GM12878 (cell line): ENCODE data around the gene DGKQ. TPM values are rescaled to one million over a fixed set of nuclear protein-coding genes. Genes with fewer than 3 reads are reported as not detected.

Source experiments
- ATAC-seq: fragments of 200-7000 bp; cut with Tn5 transposase; 3 replicates; pipeline ENCODE4 v1.9.1; 2020; ENCODE audit warnings: mild to moderate bottlenecking, moderate library complexity
- BruUV-seq: library from RNA; stranded (reverse); fragments of 400-500 nt; replicated peaks from 2 replicates; lab custom pipeline; 2021; lab: Mats Ljungman, UMichigan
- CTCF ChIA-PET: fragments of 300-600 bp; sonication (Branson Sonifier 250); formaldehyde crosslinking; extraction: SDS; loops from one replicate; lab custom pipeline; 2021; ENCODE audit warnings: inconsistent platforms; lab: Yijun Ruan, JAX
- POLR2A ChIA-PET: fragments of 350-600 bp; formaldehyde crosslinking; extraction: SDS; loops from one replicate; lab custom pipeline; 2021; ENCODE audit warnings: inconsistent platforms; lab: Charles Lee
- RAD21 ChIA-PET: fragments of 300-600 bp; sonication (Branson Sonifier 250); formaldehyde crosslinking; loops from one replicate; lab custom pipeline; 2023; ENCODE audit warnings: antibody characterized with exemption; ENCODE audit not compliant: unreplicated experiment; lab: Charles Lee
- SMC1A ChIA-PET: fragments of 300-600 bp; sonication (Branson Sonifier 250); formaldehyde crosslinking; loops from one replicate; lab custom pipeline; 2023; ENCODE audit not compliant: unreplicated experiment, uncharacterized antibody; lab: Charles Lee
- DNase-seq: peaks from one replicate; pipeline ENCODE4 v3.0.0-alpha.2; 2011; ENCODE audit warnings: low read depth, low spot score
- FAIRE-seq: peaks from 3 replicates; lab custom pipeline; 2011; peaks lifted over from hg19 to GRCh38; lab: Jason Lieb, UNC
- H2AFZ ChIP-seq: 2 replicates; pipeline ENCODE4 v1.6.0; 2011; ENCODE audit warnings: low read depth, low read length, control low read depth; ENCODE audit not compliant: control insufficient read depth
- H3K27ac ChIP-seq: 2 replicates; pipeline ENCODE4 v1.5.1; 2011; ENCODE audit warnings: control low read depth; ENCODE audit not compliant: control insufficient read depth, insufficient read depth
- H3K27me3 ChIP-seq, 2 experiments: replicated peaks in 1 of 2; 2 replicates each; pipeline versions ENCODE4 v1.6.0 to v1.6.1; 2011; ENCODE audit warnings: low read length in 1 of 2; ENCODE audit not compliant: control insufficient read depth in 2 of 2, insufficient read depth in 2 of 2
- H3K36me3 ChIP-seq, 2 experiments: 2 replicates each; pipeline ENCODE4 v1.5.1; 2011; ENCODE audit warnings: low read length in 1 of 2; ENCODE audit not compliant: control insufficient read depth in 2 of 2, insufficient read depth in 2 of 2
- H3K4me1 ChIP-seq: 2 replicates; pipeline ENCODE4 v1.6.1; 2011; ENCODE audit warnings: mild to moderate bottlenecking, low read length, moderate library complexity, mixed read lengths; ENCODE audit not compliant: control insufficient read depth, insufficient read depth
- H3K4me2 ChIP-seq: 2 replicates; pipeline ENCODE4 v1.6.0; 2011; ENCODE audit warnings: control low read depth; ENCODE audit not compliant: control insufficient read depth, insufficient read depth
- H3K4me3 ChIP-seq: fragments of 200-600 bp; sonication (generic); 2 replicates; pipeline ENCODE4 v1.5.1; 2016
- H3K79me2 ChIP-seq: 2 replicates; pipeline ENCODE4 v1.6.0; 2011; ENCODE audit warnings: low read length; ENCODE audit not compliant: control insufficient read depth, insufficient read depth
- H3K9ac ChIP-seq: 2 replicates; pipeline ENCODE4 v1.8.0; 2011; ENCODE audit warnings: low read length, control low read depth, mixed read lengths; ENCODE audit not compliant: control insufficient read depth, insufficient read depth
- H3K9me3 ChIP-seq: replicated peaks from 3 replicates; pipeline ENCODE4 v1.5.1; 2011; ENCODE audit warnings: mild to moderate bottlenecking, low read length; ENCODE audit not compliant: control insufficient read depth, insufficient read depth
- H4K20me1 ChIP-seq: 2 replicates; pipeline ENCODE4 v1.6.0; 2011; ENCODE audit not compliant: control insufficient read depth, insufficient read depth
- ATF2 ChIP-seq: IDR thresholded peaks from 2 replicates; pipeline ENCODE4 v1.6.1; 2012; ENCODE audit warnings: low read length, inconsistent platforms
- CEBPB ChIP-seq, 2 experiments: fragments of 150-350 bp in 1 of 2; IDR thresholded peaks; 2 replicates each; pipeline ENCODE4 v1.6.1; 2012 to 2014; ENCODE audit warnings: low read depth in 2 of 2, low read length in 2 of 2, borderline replicate concordance in 1 of 2, inconsistent platforms in 1 of 2
- CHD2 ChIP-seq: IDR thresholded peaks from 2 replicates; pipeline ENCODE4 v1.6.1; 2011; ENCODE audit warnings: low read depth, low read length, improper control_type of control experiment, borderline replicate concordance
- PAX8 ChIP-seq: fragments of 450-650 bp; IDR thresholded peaks from 2 replicates; pipeline ENCODE4 v1.6.1; 2017; ENCODE audit warnings: mild to moderate bottlenecking, moderate library complexity
- POLR2AphosphoS2 ChIP-seq: IDR thresholded peaks from 2 replicates; pipeline ENCODE4 v1.6.1; 2011; ENCODE audit warnings: low read depth, mild to moderate bottlenecking, low read length, improper control_type of control experiment, moderate library complexity
- RCOR1 ChIP-seq: conservative IDR thresholded peaks from 2 replicates; pipeline ENCODE4 v1.6.1; 2012; ENCODE audit warnings: low read depth, low read length, improper control_type of control experiment
- RUNX3 ChIP-seq: IDR thresholded peaks from 2 replicates; pipeline ENCODE4 v1.6.1; 2012; ENCODE audit warnings: low read length, inconsistent platforms
- SKIL ChIP-seq: fragments of 450-650 bp; IDR thresholded peaks from 2 replicates; pipeline ENCODE4 v1.6.1; 2017; ENCODE audit warnings: mild to moderate bottlenecking, low read depth, inconsistent platforms; ENCODE audit not compliant: poor library complexity, severe bottlenecking
- STAT1 ChIP-seq: fragments of 450-650 bp; conservative IDR thresholded peaks from 2 replicates; pipeline ENCODE4 v1.6.1; 2014; ENCODE audit warnings: antibody characterized with exemption, mild to moderate bottlenecking
- WRNIP1 ChIP-seq: IDR thresholded peaks from 2 replicates; pipeline ENCODE4 v1.6.1; 2011; ENCODE audit warnings: low read depth, low read length, improper control_type of control experiment, borderline replicate concordance
- WGBS: methylation state at CpG from one replicate; pipeline ENCODE4 v1.1.6; 2016; ENCODE audit warnings: low lambda C conversion rate; ENCODE audit not compliant: insufficient replicate concordance, insufficient coverage; ENCODE audit errors: missing lambda C conversion rate; 5-methylcytosine and 5-hydroxymethylcytosine counted together
- in situ Hi-C: fragments of 300-500 bp; cut with MboI; formaldehyde crosslinking; loops from 9 replicates; pipeline ENCODE4 v1.14.3; 2018; ENCODE audit warnings: mixed read lengths
- intact Hi-C: fragments of 100-400 bp; cut with micrococcal nuclease; formaldehyde crosslinking; loops from one replicate; pipeline ENCODE4 v1.14.2; 2022; ENCODE audit not compliant: unreplicated experiment
- polyA plus RNA-seq, 11 experiments: library from polyadenylated mRNA; depleted of rRNA in 4 of 11; unstranded in 6 of 11; stranded (reverse) in 5 of 11; fragments of >200 nt; fragmentation: Nextera tagmentation in 4 of 11; fragmentation: Illumina TruSeq in 1 of 11; extraction: Ambion mirVana in 4 of 11; extraction: Trizol in 1 of 11; gene quantifications; 1 replicate in 1 of 11; 2 replicates in 10 of 11; pipeline versions ENCODE4 v1.2.1 to v1.2.3, GENCODE V29; 2011 to 2016; ENCODE audit warnings: inconsistent platforms in 2 of 11, missing spikeins in 2 of 11, low read depth in 1 of 11
- total RNA-seq, 4 experiments: library from RNA; depleted of rRNA in 3 of 4; stranded (reverse); fragments of >200 nt in 3 of 4; fragmentation: Illumina TruSeq in 1 of 4; extraction: Trizol in 1 of 4; gene quantifications; 2 replicates each; pipeline versions ENCODE4 v1.2.1 to v1.2.3, GENCODE V29; 2013 to 2021

DGKQ gene
- total and polyA plus RNA-seq, 10 of the 15 experiments (the other 5 are each of a cell fraction or from before 2014, with no cell fraction given), result 0.11 to 10.5 (median 1.4) TPM

DNA sequence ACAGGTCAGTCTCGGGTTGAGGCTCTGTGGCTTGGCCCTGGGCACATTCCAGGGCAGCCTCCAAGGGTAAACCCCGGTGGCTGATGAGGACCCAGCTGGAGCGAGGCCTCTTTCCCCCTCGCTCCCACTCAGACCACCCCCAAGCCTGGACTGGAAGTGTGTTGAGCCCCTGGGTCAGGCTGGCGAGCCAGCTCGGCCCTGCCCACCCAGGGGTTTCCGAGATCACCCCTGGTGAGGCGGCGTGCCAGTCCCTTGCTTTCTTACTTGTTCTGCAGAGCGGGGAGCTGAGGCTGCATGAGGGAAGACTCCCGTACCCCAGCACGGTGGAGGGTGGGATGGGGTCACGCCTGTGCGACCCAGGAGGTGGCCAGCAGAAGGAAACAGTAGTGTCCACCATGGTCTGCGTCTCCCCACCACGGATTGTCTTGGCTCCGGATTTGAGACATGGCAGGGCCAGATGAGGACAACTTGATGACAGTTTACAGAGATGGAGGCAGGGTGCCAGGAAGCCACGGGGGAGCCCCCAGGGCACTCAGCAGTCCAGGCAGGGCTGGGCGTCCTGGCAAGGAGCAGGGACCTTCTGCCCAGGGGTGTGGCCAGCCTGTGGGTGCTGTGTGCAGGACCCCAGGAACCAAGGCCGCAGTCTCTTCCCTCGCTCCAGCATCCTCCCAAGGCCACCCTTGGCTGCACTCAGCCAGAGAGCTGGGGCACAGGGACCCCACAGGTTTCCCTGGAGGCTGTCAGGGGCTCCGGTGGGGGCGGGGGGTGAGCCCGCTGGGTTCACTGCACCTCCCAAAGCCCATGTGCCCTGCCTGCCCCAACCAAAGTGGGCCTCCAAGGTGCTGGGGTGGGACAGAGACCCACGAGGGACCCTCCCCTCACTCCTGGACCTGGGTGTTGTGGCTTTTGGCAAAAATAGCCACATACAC lies 31.5 kb upstream of the DGKQ start:
- DNase-seq, result no peak
- Histone ChIP-seq H3K27me3 (peaks cover 0 to 2% of the 10 kb centered on the region in 2 experiments; a peak in 3 of 4 replicates), H3K4me2 (no peak overlapping the region), H3K79me2 (no peaks in the 10 kb centered on the region), H3K4me1 (peaks cover 4% of the 10 kb centered on the region; the same call in 1 of the 2 replicates), H3K9me3 (no peaks in the 10 kb centered on the region; the same call in 2 of the 3 replicates), H2AFZ (no peak overlapping the region), H4K20me1 (no peaks in the 10 kb centered on the region), H3K9ac (no peak overlapping the region), H3K4me3 (no peak overlapping the region), H3K27ac (no peak overlapping the region), H3K36me3 (no peaks in the 10 kb centered on the region)
- FAIRE-seq, result no peak
- ChIA-PET POLR2A (no interaction called here), SMC1A (no interaction called here), CTCF (interaction anchor here (0.9 kb wide), 1 partner anchor 113 kb away, joined by 4 read pairs; no protein-coding TSS in a partner anchor), RAD21 (no interaction called here)
- intact Hi-C loops (no loop called here), in situ Hi-C loops (loop anchor here (5.0 kb wide), 1 partner anchor 347 kb away; no protein-coding TSS in a partner anchor)
- WGBS, result 35% methylated on average over 24 of the region's 25 CpGs
- no TSS peak for BruUV-seq
- TF ChIP-seq WRNIP1, result no peak
- TF ChIP-seq CEBPB (IDR thresholded peaks at IDR 0.05; ENCODE audit: borderline replicate concordance in 1 of 2, low read depth in 2 of 2, low read length in 2 of 2), result no peak
- TF ChIP-seq ATF2, result no peak
- no peak for TF ChIP-seq PAX8
- TF ChIP-seq RCOR1, result no peak
- TF ChIP-seq CHD2, result no peak
- no peak for TF ChIP-seq SKIL
- no peak for TF ChIP-seq RUNX3
- TF ChIP-seq STAT1, result no peak
- TF ChIP-seq POLR2AphosphoS2, result no peak
- ATAC-seq, result no peak
